Neuronal stem cell (in vitro differentiated cells): Measurements from ENCODE around the gene LCN9.

Experiments used
- DNase-seq: peaks from one replicate; pipeline ENCODE4 v3.0.0-alpha.2; 2013; ENCODE audit warnings: low spot score
- H2AFZ ChIP-seq: one replicate; pipeline ENCODE4 v1.6.1; 2013; ENCODE audit warnings: mild to moderate bottlenecking, low read length, inconsistent platforms
- H2AK5ac ChIP-seq: 2 replicates; pipeline ENCODE4 v1.6.1; 2013; ENCODE audit warnings: low read depth, mild to moderate bottlenecking, inconsistent platforms, low read length, moderate library complexity, mixed read lengths
- H2BK120ac ChIP-seq: 2 replicates; pipeline ENCODE4 v1.6.1; 2013; ENCODE audit warnings: low read depth, mild to moderate bottlenecking, inconsistent platforms, low read length, moderate library complexity, mixed read lengths
- H2BK12ac ChIP-seq: one replicate; pipeline ENCODE4 v1.6.1; 2013; ENCODE audit warnings: low read length, inconsistent platforms
- H2BK15ac ChIP-seq: 2 replicates; pipeline ENCODE4 v1.6.1; 2013; ENCODE audit warnings: mild to moderate bottlenecking, low read length, inconsistent platforms, mixed read lengths
- H2BK5ac ChIP-seq: one replicate; pipeline ENCODE4 v1.6.1; 2013; ENCODE audit warnings: inconsistent platforms, mild to moderate bottlenecking, low read length, moderate library complexity
- H3K14ac ChIP-seq: one replicate; pipeline ENCODE4 v1.6.1; 2013; ENCODE audit warnings: low read length, inconsistent platforms
- H3K18ac ChIP-seq: 2 replicates; pipeline ENCODE4 v1.6.1; 2013; ENCODE audit warnings: low read length, inconsistent platforms
- H3K23ac ChIP-seq: 2 replicates; pipeline ENCODE4 v1.6.1; 2013; ENCODE audit warnings: low read depth, mild to moderate bottlenecking, mixed read lengths, low read length, inconsistent platforms; ENCODE audit not compliant: poor library complexity
- H3K27ac ChIP-seq: replicated peaks from 3 replicates; pipeline ENCODE4 v1.5.1; 2013; ENCODE audit warnings: low read length, inconsistent platforms
- H3K27me3 ChIP-seq, 3 experiments: 2 replicates each; pipeline ENCODE4 v1.6.1; 2013; ENCODE audit warnings: low read length in 3 of 3, mild to moderate bottlenecking in 2 of 3, inconsistent platforms in 1 of 3, low read depth in 1 of 3, mixed read lengths in 1 of 3, moderate library complexity in 1 of 3; ENCODE audit not compliant: control insufficient read depth in 3 of 3, insufficient read depth in 3 of 3
- H3K36me3 ChIP-seq, 2 donors: replicated peaks in 1 of 2; 2 replicates each; pipeline ENCODE4 v1.6.1; 2013; ENCODE audit warnings: low read length in 2 of 2; ENCODE audit not compliant: control insufficient read depth in 2 of 2, insufficient read depth in 2 of 2
- H3K4ac ChIP-seq: 2 replicates; pipeline ENCODE4 v1.6.1; 2013; ENCODE audit warnings: inconsistent platforms, mild to moderate bottlenecking, low read length, moderate library complexity
- H3K4me1 ChIP-seq, 2 donors: 1 replicate in 1 of 2; 2 replicates in 1 of 2; pipeline ENCODE4 v1.6.1; 2013; ENCODE audit warnings: low read length in 2 of 2, low read depth in 1 of 2; ENCODE audit not compliant: control insufficient read depth in 2 of 2, insufficient read depth in 1 of 2
- H3K4me2 ChIP-seq: one replicate; pipeline ENCODE4 v1.6.1; 2013; ENCODE audit warnings: mild to moderate bottlenecking, low read length, inconsistent platforms; ENCODE audit not compliant: insufficient read depth, poor library complexity, severe bottlenecking
- H3K4me3 ChIP-seq, 2 donors: 2 replicates each; pipeline ENCODE4 v1.5.1; 2013; ENCODE audit warnings: low read length in 2 of 2, mild to moderate bottlenecking in 2 of 2, inconsistent platforms in 1 of 2, moderate library complexity in 1 of 2
- H3K79me1 ChIP-seq: one replicate; pipeline ENCODE4 v1.6.1; 2013; ENCODE audit warnings: low read depth, mild to moderate bottlenecking, inconsistent platforms, low read length, moderate library complexity
- H3K9ac ChIP-seq: one replicate; pipeline ENCODE4 v1.6.1; 2013; ENCODE audit warnings: mild to moderate bottlenecking, low read depth, low read length, inconsistent platforms; ENCODE audit not compliant: poor library complexity
- H3K9me3 ChIP-seq, 2 donors: replicated peaks in 1 of 2; 2 replicates each; pipeline versions ENCODE3 to v1.6.1; 2013; ENCODE audit warnings: low read length in 2 of 2, mild to moderate bottlenecking in 2 of 2, inconsistent platforms in 1 of 2, low read depth in 1 of 2, mixed read lengths in 1 of 2, moderate library complexity in 1 of 2; ENCODE audit not compliant: control insufficient read depth in 2 of 2, insufficient read depth in 1 of 2
- H4K8ac ChIP-seq: one replicate; pipeline ENCODE4 v1.6.1; 2013; ENCODE audit warnings: low read depth, mild to moderate bottlenecking, inconsistent platforms, low read length, moderate library complexity
- H4K91ac ChIP-seq: one replicate; pipeline ENCODE4 v1.6.1; 2013; ENCODE audit warnings: low read length, low read depth, mild to moderate bottlenecking, inconsistent platforms; ENCODE audit not compliant: poor library complexity
- WGBS, 2 donors: extraction: QIAGEN DNeasy Blood & Tissue Kit; methylation state at CpG; one replicate each; pipeline ENCODE4 v1.1.7; 2013; ENCODE audit warnings: missing lambda C conversion rate in 2 of 2, mixed read lengths in 1 of 2; ENCODE audit not compliant: insufficient read length in 2 of 2, insufficient replicate concordance in 1 of 2; ENCODE audit errors: extremely low coverage in 2 of 2; 5-methylcytosine and 5-hydroxymethylcytosine counted together

LCN9 gene

DNA sequence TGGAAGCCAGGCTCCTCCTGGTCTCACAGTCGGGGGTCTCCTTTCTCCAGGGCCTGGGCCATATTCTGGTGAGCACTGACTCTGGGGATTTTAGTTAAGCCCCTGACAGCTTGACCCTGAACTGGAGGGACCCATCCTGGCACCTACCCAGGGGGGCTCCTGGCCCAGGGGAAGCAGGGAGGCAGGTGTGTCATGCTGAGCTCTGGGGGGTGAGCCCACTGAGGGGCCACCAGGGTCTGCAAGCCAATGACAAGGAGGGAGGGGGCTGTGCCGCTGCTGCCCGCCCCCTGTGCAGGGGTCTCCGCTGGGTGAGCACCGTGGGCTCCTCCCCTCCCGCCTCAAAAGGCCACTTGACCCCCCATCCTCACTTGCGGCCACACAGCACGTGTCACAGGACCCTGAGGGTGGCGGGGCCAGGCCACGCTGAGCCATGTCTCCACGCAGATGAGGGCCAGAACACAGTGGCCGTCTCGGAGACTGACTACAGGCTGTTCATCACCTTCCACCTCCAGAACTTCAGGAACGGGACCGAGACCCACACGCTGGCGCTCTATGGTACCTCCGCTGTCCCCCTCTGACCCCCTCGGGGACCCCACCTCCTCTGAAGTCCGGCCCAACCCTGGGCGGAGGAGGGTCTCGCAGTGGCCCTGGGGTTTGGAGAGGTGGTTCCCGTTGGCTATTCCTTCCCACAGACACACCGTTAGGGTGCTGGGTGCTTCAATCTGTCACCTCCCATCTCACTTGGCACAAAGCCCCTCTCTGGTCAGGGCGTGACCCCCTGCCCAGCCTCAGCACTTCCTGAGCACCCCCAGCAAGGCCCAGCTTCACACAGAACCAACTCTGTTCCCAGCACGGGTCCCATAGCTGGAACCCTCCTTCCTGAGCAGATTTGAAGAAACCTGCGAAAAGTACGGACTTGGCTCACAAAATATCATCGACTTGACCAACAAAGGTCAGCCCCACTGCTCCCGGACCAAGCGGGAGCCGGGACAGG, 2.0 kb downstream of the LCN9 start:
- Histone ChIP-seq H3K23ac (peak overlapping the region; percentile 52), H3K14ac (peak overlapping the region; percentile 25), H4K91ac (no peak overlapping the region), H2BK5ac (peak overlapping the region; percentile 83), H2AFZ (no peak overlapping the region), H2BK15ac (peak overlapping the region; percentile 90), H3K9ac (peak overlapping the region; percentile 39), H3K79me1 (peaks cover 5% of the 10 kb centered on the region), H3K4me1 (peaks cover 13 to 15% of the 10 kb centered on the region in 2 donors), H2BK120ac (no peak overlapping the region), H3K4me3 (no peak overlapping the region), H3K4me2 (no peak overlapping the region), H2AK5ac (peak overlapping the region; percentile 96), H4K8ac (no peak overlapping the region), H3K18ac (peak overlapping the region; percentile 90), H3K9me3 (peaks cover 0 to 4% of the 10 kb centered on the region in 2 donors), H2BK12ac (peak overlapping the region; percentile 84), H3K27me3 (peaks cover 0 to 4% (median 0%) of the 10 kb centered on the region in 3 experiments), H3K27ac (no peak overlapping the region), H3K36me3 (no peaks in the 10 kb centered on the region), H3K4ac (no peak overlapping the region)
- no peak for DNase-seq
- WGBS, 2 donors, result no CpG with 5 or more reads among the region's 32 CpGs

DNA sequence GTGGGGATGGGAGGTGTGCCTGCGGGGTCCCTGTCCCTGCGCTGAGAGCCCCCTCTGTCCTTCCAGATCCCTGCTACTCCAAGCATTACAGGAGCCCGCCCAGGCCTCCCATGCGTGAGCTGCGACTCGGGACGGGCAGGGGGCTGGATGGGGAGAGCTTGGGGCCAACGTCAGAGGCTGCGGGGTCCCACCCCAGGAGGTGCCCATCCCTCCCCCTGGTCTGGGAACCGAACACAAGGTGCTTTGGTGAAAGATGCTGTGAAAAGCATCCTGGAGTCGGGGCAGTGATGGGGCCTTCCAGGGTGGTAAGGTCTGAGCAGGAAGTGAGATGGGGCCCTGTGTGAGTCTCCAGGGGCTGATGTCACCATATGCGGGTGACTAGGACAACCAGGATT, 2.7 kb downstream of the LCN9 start:
- H3K18ac ChIP-seq, result peak overlapping the region; percentile 64
- H3K36me3 ChIP-seq, result no peaks in the 10 kb centered on the region
- H3K4me2 ChIP-seq, result no peak overlapping the region
- no CpG with 5 or more reads among the region's 12 CpGs for WGBS, 2 donors
- H2AFZ ChIP-seq, result no peak overlapping the region
- H3K23ac ChIP-seq, result no peak overlapping the region
- peak overlapping the region; percentile 66 for H2BK5ac ChIP-seq
- no peak overlapping the region for H3K4me3 ChIP-seq
- peaks cover 0 to 4% (median 0%) of the 10 kb centered on the region in 3 experiments for H3K27me3 ChIP-seq
- H2BK120ac ChIP-seq, result no peak overlapping the region
- H3K4ac ChIP-seq, result no peak overlapping the region
- no peak overlapping the region for H3K14ac ChIP-seq
- H2BK15ac ChIP-seq, result no peak overlapping the region
- H3K9ac ChIP-seq, result no peak overlapping the region
- peaks cover 5% of the 10 kb centered on the region for H3K79me1 ChIP-seq
- no peak for DNase-seq
- H3K9me3 ChIP-seq, result peaks cover 0 to 4% of the 10 kb centered on the region in 2 donors
- H4K8ac ChIP-seq, result no peak overlapping the region
- no peak overlapping the region for H3K27ac ChIP-seq
- peaks cover 13 to 15% of the 10 kb centered on the region in 2 donors for H3K4me1 ChIP-seq
- peak overlapping the region; percentile 84 for H2BK12ac ChIP-seq
- no peak overlapping the region for H2AK5ac ChIP-seq
- no peak overlapping the region for H4K91ac ChIP-seq

DNA sequence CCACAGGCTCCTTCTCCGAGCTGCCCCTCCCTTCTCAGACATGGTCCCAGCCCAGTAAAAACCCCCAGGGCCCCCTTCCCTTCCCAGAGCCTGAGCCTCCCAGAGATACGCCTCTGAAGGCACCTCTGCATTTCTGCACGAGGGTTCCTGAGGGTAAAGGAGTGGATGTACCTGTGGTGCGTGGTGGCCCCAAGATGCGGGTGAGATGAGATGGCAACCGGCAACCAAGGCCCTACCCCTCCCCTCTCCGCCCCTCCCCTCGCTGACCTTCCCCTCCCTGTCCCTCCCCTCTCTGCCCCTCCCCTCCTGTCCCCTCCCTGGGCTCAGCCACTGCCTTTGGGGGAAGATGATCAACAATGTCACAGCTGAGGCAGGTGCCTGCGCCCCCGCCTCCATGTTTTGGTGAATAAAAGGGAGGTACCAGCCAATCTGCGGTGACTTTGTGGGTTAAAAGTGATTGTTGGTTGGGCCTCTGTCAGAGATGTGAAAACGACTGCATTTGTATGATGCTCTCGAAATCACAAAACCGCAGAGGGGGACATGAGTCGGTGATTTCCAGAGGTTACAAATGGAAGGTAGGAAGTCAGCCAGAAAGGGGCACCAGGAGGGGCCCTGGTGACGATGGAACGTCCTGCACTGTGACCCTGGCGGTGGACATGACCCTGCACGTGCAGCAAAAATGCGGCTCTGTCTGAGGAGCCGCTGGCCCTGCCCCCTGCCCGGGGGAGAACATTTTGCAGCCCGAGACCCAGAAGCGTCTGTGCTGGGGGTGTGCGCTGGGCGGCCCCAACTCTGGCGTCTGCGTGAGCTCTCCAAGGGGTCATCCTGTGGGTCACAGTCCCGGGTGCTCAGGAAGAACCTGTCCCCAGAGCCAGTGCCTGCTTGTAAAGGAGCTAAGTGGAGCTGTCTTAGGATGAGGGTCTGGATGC, 3.7 kb downstream of the LCN9 start:
- H3K27ac ChIP-seq, result no peak overlapping the region
- peak overlapping the region; percentile 57 for H3K18ac ChIP-seq
- H3K4me3 ChIP-seq, result no peak overlapping the region
- peaks cover 0 to 4% of the 10 kb centered on the region in 2 donors for H3K9me3 ChIP-seq
- no peaks in the 10 kb centered on the region for H3K36me3 ChIP-seq
- H2AK5ac ChIP-seq, result peak overlapping the region; percentile 70
- no peak overlapping the region for H2BK5ac ChIP-seq
- H2BK15ac ChIP-seq, result peak overlapping the region; percentile 67
- no CpG with 5 or more reads among the region's 29 CpGs for WGBS, 2 donors
- no peak overlapping the region for H3K23ac ChIP-seq
- no peak overlapping the region for H4K8ac ChIP-seq
- peaks cover 0 to 4% (median 0%) of the 10 kb centered on the region in 3 experiments for H3K27me3 ChIP-seq
- H3K4ac ChIP-seq, result no peak overlapping the region
- peak overlapping the region; percentile 94 for H3K14ac ChIP-seq
- H2BK120ac ChIP-seq, result no peak overlapping the region
- no peak overlapping the region for H3K4me2 ChIP-seq
- DNase-seq, result no peak
- peaks cover 11 to 14% of the 10 kb centered on the region in 2 donors for H3K4me1 ChIP-seq
- H3K79me1 ChIP-seq, result peaks cover 5% of the 10 kb centered on the region
- peak overlapping the region; percentile 58 for H2BK12ac ChIP-seq
- H4K91ac ChIP-seq, result no peak overlapping the region
- no peak overlapping the region for H2AFZ ChIP-seq
- no peak overlapping the region for H3K9ac ChIP-seq
